Amygdala (tissue), 56 donors: ENCODE data around the gene EVL.

Experiments used
- DNase-seq, 56 donors: peaks; one replicate each; lab custom pipeline; 2025; lab: John Stamatoyannopoulos, UW

The EVL gene

GRCh38 chr14:100191584-100192249 lies 126.5 kb downstream of the EVL start:
- DNase-seq: no peak

GRCh38 chr14:100192250-100192671 lies 127.0 kb downstream of the EVL start:
- peak in 6 of 56 donors; percentile 15 to 52 (median 25) for DNase-seq

GRCh38 chr14:100192672-100193416 lies 127.6 kb downstream of the EVL start:
- peak; percentile 82 to 100 (median 96) for DNase-seq
